ENCODE results near the gene RNF126.
"Not testable (repeated sequence)": the region's sequence is repeated elsewhere in the genome, so short reads cannot be mapped to it uniquely, and the experiment has no call there.

The RNF126 gene

DNA sequence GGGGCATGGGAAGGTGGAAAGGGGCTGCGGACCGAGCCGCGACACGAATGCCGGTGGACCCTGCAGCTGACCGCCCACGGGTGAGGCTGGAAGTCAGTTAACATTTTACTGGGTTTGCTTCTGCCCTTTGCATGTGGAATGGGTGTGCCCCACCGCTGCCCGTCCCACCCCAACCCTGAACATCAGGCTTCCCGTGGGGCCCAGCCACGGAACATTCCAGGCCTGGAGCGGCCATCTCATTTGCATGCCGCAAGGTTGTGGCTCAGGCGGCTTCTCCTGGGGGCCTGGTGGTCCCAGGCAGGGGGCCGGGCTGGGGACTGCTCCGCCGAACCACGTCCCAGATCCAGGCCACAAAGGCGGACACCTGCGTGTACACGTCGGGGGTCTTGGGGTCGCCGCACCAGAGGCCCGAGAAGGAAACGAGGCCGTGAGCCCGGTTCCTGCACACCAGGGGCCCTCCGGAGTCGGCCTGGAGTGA lies 22.5 kb upstream of the RNF126 start:
- no peak for DNase-seq

DNA sequence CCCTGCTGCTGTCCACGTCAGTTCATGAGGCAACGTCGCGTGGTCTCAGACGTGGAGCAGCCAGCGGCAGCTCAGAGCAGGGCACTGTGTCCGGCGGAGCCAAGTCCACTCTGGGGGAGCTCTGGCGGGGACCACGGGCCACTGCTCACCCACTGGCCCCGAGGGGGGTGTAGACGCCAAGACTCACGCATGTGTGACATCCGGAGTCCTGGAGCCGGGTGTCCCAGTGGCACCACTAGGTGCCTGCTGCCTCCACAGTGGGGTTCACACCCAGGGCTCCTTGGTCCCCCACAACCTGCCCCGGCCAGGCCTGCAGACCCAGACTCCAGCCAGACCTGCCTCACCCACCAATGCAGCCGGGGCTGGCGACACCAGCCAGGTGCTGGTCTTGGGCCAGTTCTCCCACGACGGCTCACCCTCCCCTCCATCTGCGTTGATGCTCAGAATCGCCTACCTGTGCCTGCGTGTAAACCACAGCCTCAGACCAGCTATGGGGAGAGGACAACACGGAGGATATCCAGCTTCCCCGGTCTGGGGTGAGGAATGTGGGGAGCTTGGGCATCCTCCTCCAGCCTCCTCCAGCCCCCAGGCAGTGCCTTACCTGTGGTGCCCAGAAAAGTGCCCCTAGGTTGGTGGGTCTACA lies 19.8 kb upstream of the RNF126 start:
- DNase-seq: no peak

DNA sequence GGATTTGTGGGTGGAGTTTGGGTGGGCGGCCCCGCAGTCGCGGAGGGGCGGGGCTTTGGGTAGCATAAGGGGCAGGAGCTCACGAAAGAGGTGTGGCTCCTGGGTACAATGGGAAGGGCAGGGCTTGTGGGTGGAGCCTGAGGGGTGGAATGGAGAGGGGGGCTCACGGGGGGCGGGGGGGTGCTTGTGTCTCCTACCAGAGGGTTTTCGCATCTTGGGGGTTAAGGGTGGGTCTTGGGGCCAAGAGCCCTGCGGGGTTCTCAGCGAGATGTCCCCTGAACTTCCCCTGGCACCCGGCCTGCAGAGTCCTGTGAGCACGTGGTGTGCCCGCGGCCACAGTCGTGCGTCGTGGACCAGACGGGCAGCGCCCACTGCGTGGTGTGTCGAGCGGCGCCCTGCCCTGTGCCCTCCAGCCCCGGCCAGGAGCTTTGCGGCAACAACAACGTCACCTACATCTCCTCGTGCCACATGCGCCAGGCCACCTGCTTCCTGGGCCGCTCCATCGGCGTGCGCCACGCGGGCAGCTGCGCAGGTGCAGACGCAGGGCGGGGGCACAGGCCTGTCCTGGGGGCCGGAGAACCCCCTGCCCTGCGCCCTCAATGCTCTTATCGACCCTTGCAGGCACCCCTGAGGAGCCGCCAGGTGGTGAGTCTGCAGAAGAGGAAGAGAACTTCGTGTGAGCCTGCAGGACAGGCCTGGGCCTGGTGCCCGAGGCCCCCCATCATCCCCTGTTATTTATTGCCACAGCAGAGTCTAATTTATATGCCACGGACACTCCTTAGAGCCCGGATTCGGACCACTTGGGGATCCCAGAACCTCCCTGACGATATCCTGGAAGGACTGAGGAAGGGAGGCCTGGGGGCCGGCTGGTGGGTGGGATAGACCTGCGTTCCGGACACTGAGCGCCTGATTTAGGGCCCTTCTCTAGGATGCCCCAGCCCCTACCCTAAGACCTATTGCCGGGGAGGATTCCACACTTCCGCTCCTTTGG lies 18.3 kb upstream of the RNF126 start:
- DNase-seq: no peak

DNA sequence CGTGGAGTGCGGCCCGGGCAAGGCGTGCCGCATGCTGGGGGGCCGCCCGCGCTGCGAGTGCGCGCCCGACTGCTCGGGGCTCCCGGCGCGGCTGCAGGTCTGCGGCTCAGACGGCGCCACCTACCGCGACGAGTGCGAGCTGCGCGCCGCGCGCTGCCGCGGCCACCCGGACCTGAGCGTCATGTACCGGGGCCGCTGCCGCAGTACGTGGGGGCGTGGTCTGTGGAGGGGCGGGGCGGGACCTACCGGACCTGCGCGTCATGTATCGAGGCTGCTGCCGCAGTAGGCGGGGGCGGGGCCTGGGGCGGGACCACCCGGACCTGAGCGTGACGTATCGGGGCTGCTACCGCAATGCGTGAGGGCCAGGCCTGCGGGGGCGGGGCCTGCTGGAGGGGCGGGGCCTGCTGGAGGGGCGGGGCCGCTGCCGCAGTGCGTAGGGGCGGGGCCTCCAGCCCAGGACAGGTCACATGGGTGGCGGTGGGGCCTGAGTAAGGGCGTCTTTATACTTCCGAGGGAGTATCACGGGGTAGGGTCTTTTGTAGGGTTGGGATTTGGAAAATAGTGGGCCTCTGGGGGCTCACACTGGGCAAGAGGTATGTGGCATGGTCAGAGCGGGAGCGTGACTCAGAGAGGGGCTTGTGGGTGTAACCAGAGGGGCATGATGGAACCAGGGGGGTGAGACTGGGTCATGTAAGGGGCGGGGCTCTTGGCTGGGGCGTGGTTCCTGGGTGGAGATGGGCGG lies 17.4 kb upstream of the RNF126 start:
- DNase-seq: peak; percentile 99

DNA sequence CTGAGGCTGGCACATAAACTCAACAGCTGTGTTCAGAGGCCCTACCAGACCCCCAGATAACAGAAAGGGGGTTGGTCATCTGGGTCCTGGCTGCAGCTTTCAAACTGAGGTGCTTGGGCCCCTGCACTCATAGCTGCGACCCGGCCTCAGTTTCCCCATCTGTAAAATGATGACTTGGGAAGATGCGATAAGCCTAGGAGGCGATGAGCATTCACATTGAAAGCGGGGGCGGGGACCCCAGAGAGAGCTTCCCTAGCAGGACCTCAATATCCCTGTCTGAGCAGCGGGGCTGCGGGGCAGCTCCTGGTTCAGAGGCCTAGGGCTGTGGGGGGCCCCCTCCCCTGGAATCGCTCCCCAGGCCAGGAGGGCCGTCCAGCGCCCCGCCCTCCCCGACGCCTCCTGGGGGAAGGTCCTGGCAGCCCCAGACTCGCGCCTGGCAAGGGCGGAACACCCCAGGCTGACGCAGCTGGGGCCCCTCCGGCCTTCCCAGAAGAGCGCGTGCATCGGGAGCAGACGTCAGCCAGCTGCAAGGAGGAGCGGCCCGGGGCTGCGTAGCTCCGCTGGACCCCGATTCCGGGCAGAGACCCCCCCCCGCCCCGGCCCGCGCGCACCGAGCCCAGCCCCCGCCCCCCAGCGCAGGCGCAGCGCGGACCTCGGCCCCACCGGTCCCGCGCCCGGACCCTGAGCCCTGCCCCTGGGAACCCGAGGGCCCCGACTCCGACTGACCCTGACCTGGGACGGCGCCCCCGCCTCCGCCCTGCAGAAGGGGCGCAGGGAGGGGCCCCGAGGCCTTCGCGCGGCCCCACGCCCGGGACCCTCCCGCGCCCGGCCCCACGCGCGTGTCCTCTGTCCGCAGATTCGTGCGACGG lies 16.6 kb upstream of the RNF126 start:
- no peak for DNase-seq

DNA sequence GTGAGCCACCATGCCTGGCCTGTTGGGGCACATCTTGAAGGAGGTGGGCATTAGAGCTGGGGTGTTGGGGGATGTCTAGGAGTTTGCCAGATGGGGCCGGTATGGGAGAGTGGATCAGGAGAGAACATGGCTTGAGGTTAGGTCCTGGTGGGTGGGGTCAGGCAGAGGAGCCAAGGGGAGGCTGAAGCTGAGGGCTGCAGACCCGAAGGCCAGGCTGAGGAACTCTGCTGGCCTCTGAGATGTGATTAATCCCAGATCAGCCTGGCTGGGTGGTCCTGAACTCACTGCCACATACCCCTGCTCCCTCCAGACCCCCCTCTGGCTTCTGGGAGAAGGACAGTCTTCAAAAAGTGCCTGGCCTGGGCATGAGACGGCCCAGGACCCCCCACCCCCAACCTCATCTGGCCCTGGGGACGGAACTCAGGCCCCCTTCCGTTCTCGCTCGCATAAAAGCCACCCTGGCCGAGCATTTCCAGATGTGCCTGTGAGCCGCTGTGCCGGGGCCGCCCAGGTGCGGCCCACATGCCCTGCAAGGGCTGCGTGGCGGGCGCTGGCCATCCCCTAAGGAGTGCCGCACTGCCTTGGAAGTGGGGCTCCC lies 15.9 kb upstream of the RNF126 start:
- DNase-seq: no peak

DNA sequence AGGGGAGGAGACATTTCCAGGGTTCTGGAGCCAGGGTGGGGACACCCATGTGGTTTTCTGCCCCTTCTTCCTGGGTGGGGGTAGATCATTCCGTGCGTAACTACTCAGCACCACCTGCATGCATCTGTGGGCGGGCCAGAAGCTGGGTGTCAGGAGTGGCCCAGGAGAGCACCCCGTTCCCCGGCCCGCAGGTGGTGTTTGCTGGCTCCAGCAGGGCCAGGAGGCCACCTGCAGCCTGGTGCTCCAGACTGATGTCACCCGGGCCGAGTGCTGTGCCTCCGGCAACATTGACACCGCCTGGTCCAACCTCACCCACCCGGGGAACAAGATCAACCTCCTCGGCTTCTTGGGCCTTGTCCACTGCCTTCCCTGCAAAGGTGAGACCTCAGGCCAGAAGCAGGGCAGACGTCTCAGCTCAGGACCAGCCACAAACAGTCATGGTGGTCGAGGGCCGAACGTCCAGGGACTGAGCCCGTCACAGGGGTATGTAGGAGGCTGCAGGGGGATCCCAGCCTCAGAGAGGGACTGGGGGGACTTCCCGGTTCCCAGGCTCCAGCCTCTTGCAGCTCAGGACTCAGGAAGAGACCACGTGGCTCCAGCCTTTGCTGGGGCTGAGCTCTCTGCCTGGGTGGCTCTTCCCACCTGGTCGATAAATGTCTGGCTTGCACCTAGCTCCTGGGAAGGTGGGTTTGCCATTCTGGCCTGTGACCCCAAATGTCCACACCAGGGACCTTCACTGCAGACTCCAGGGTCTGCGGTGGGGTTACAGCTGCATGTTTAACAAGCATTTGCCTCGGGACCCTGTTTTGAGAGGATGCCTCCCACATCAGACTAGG lies 14.8 kb upstream of the RNF126 start:
- no peak for DNase-seq

DNA sequence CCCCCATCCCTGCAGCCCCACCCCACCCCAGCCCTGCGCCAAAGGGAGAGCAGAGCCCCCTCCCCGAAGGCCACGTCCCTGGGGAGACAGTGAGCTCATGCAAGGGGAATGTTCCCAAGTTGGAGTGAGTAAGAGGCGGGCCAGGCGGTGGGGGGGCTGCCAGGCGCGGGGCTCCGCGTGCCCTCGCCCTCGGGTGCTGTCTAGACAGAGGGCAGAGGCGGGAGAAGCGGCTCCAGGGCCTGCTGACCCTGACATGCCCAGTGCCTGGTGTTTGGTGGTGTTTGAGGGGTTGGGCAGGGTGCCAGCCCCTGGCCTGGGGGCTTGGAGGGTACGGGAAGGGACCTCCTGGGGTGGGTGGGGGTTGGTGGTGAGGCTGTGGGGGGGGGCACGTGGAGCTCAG lies 14.2 kb upstream of the RNF126 start:
- no peak for DNase-seq

DNA sequence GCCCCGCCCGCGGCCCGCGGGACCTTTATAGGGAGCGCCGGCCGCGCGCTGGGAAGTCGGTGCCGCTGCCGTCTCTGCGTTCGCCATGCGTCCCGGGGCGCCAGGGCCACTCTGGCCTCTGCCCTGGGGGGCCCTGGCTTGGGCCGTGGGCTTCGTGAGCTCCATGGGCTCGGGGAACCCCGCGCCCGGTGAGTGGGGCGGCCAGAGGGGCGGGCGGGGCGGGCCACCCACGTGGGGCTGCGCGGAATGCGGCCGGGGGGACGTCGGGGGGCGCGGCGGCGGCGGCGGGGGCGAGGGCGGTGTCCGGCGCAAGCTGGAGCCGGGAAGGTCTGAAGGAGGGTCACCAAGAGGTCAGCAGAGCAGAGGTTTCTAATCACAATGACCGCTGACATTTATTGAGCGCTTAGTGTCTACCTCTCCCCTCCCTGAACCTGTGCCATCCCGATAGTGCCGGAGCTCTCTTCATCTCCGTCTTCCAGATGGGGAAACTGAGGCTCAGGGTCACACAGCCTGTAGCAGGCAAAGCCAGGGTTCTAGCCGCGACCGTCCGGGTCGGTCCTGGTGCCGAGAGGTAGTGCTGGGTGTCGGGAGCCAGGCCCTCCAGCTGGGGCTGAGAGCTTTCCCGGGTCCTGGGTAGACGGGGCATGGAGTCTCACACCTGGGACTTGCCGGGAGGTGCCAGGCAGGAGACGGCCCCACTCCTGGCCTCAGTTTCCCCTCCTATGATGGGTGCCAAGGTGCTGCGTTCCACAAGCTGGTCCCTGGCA lies 13.5 kb upstream of the RNF126 start, which contains the start of gene FSTL3:
Gene FSTL3, plus strand, starts transcription at position 54 of the 767 bp plus-strand sequence. Its CDS starts 32 bp downstream, at position 86.
- DNase-seq: no peak

DNA sequence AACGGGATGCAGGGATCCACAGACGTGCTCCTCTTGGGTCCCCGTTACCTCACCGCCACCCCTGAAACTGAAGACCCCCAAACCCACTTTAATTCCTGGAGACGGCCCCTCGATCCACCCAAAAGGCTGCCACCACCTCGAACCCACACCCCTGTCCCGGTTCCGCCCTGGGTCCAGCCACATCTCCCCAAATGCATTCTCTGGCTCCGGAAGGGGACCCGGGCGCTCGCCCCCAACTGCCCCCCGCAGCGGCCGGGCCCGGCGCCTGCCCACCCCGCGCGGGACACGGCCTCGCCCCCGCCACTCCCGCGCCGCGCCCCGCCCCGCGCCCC lies 13.0 kb upstream of the RNF126 start:
- no peak for DNase-seq

DNA sequence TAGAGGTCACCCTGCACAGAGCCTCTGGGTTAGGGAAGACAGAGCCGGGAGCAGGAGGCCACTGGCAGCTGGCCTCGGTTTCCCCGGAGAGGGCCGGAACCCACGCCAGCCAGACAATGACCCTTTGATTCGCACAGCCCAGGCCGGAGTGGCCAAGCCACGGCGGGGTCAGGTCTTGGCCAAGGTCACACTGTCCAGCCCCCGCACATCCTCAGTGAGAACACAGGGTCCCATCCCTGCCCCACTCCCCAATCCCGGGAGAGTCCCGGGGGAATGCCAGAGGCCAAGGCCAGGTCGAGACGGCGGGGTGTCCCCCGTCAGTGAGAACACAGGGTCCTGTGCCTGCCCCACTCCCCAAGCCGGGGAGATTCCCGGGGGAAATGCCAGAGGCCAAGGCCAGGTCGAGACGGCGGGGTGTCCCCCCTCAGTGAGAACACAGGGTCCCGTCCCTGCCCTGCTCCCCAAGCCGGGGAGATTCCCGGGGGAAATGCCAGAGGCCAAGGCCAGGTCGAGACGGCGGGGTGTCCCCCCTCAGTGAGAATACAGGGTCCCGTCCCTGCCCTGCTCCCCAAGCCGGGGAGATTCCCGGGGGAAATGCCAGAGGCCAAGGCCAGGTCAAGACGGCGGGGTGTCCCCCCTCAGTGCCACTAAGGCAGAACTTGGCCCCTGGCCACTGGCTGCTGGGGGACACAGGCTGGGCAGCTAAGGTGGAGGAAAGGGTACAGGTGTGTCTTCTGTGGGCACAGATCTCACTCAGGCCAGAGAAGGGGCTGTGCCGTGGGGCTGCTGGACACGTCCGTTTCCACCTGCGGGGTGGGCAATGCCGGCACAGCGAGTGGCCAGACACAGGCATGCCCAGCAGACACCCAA lies 11.5 kb upstream of the RNF126 start:
- DNase-seq: no peak

DNA sequence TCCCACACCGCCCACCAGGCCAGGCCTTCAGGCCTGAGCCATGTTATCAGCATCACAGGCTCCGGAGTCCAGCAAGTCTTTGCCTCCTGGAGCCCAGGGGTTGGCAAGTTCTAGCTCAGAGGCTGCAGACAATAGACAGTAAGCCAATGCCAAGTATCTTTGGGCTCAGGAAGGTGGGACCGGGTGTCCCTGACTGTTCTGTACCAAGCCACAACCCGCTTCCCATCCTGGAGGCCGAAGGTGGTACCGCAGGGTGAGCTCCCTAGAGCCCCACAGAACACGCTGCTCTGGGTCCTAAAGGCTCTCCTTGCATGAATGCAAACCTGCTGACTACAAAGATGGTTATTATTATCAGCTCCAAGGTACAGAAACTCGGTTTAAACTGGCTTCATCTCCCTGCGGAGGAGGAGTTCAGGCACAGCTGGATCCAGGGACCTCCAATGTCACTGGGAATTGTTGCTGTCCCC lies 7.6 kb upstream of the RNF126 start:
- no peak for DNase-seq

DNA sequence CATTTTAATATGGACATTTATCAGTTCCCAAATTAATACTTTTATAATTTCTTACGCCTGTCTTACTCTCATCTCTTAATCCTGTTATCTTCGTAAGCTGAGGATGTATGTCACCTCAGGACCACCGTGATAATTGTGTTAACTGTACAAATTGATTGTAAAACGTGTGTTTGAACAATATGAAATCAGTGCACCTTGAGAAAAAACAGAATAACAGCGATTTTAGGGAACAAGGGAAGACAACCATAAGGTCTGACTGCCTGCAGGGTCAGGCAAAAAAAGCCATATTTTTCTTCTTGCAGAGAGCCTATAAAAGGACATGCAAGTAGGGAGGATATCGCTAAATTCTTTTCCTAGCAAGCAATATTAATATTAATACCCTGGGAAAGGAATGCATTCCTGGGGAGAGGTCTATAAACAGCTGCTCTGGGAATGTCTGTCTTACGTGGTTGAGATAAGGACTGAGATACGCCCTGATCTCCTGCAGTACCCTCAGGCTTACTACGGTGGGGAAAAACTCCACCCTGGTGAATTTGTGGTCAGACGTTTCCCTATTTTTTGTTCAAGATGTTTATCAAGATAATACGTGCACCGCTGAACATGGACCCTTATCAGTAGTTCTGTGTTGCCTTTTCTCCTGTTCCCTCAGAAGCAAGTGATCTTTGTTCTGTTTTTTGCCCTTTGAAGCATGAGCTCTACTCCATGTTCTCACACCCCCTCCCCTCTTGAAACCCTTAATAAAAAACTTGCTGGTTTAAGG lies 5.8 kb upstream of the RNF126 start:
- not testable (repeated sequence) for DNase-seq

DNA sequence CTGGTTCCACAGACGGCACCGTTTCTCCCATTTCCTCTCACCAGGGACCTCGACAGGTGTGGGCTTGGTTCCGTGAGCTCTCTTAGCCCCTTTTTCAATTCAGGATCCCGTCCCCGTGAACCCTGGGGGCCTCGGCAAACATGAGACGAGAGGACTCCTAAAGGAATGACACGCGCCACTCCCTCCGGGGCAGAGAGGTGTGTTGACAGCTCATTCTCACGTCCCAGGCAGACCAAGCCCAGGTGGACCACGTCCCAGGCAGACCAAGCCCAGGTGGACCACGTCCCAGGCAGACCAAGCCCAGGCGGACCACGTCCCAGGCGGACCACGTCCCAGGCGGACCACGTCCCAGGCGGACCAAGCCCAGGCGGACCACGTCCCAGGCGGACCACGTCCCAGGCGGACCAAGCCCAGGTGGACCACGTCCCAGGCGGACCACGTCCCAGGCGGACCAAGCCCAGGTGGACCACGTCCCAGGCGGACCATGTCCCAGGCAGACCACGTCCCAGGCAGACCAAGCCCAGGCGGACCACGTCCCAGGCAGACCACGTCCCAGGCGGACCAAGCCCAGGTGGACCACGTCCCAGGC lies 4.1 kb upstream of the RNF126 start:
- not testable (repeated sequence) for DNase-seq

DNA sequence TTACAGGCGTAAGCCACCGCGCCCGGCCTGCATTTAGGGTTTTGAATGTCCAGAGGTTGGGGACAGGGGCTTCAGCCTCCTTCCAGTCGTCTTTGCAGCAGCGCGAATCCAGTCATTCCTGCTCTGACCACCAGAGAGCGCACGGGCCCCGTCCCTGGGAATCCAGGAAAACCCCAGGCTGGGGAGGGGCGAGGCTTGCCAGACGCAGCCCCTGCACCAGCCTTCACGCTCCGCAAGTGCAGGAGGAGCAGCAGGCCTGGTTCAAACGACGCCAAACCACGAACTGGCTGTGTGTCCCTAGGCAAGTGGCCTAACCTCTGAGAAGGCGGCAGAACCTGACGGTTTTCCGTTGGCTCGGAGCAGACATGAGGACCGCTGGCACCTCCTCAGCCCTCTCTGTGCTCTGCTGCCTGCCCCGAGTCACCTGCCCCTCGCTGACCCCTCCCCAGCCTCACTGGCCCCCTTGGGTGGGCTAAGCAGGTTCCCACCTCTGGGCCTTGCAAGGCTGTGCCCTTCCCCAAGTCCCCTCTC lies 2.0 kb upstream of the RNF126 start:
- DNase-seq: peak; percentile 80

DNA sequence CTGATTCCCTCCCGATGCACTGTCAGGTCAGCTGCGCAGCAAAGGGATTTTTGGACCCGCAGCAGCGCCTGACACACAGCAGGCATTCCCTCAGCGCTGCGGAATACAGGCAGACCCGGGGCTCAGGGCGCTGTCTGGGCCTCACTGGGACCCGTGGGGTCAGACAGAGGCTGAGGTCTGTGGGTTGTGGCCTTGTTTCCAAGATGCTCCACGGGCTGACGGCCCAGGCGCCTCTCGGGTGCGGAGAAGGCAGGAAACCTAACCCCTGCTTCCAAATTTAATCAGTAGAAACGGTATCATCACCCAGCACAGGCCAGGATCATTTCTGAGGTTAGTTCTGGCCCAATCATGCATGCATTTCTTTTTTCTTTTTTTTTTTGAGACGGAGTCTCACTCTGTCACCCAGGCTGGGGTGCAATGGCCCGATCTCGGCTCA lies 686 bp upstream of the RNF126 start:
- no peak for DNase-seq

DNA sequence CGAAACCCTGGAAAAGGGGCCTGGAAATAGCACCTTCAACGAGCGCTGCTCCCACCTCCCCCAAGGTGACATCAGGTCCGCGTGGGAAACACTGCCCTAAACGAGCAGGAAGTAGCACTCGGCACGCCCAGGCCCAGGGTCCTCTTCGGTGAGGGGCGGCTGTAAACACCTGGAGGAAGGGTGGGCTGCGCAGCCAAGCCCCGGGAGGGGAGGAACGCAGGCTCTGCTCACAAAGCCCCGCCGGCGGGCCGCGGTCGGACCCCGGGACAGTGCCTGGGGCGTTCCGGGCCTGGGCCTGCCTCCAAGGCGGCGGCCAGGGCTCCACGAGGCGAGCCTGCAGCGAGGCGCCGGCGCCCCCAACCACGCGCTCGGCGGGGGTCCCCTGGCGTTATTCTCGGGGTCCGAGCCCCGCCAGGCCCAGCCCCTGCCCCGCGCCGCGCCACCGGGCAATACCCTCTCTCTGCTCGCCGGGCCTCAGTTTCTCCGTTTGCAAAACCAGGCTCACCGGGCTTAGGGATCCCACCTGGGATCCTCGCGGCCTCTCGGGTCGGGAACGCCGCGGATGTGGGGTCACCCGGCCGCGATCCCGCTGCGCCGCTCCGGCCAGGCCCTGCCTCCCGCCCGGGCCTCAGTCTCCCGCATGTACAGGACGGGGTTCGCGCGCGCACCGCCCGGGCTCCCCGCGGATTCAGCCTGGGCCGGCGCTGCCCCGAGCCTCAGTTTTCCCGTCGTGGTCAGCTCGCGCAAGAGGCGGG lies 630 bp downstream of the RNF126 start:
- DNase-seq: peak; percentile 74

All from CD4-positive, alpha-beta T cell treated with Interleukin-4 for 4 hours (primary cell).